ENCODE data around the gene CERKL. TPM values are rescaled to one million over a fixed set of nuclear protein-coding genes. Genes with fewer than 3 reads are reported as not detected.

The CERKL gene
- total RNA-seq, 1 donor from 2014 or later: not detected

- no peaks in the 10 kb centered on the region for H3K4me1 ChIP-seq
- intact Hi-C loops (cut with micrococcal nuclease): no loop called here
- H3K36me3 ChIP-seq: no peaks in the 10 kb centered on the region
- no peak for DNase-seq
- no peak overlapping the region for H3K4me3 ChIP-seq
- TF ChIP-seq CTCF (IDR thresholded peaks at IDR 0.05; ENCODE audit: borderline replicate concordance): no peak
- H3K9me3 ChIP-seq (replicated peaks): no peaks in the 10 kb centered on the region
- H3K27me3 ChIP-seq (ENCODE audit: low read depth): peaks cover 42% of the 10 kb centered on the region
- no peak overlapping the region for H3K27ac ChIP-seq (replicated peaks)
These were observed 75.4 kb downstream of the CERKL start for GRCh38 chr2:181581534-181581933.

GRCh38 chr2:181578829-181579228 is 78.1 kb downstream of the CERKL start:
- peaks cover 35% of the 10 kb centered on the region for H3K27me3 ChIP-seq (ENCODE audit: low read depth)
- intact Hi-C loops (cut with micrococcal nuclease): no loop called here
- H3K4me3 ChIP-seq: no peak overlapping the region
- DNase-seq: no peak
- no peak overlapping the region for H3K27ac ChIP-seq (replicated peaks)
- no peaks in the 10 kb centered on the region for H3K4me1 ChIP-seq
- no peak for TF ChIP-seq CTCF (IDR thresholded peaks at IDR 0.05; ENCODE audit: borderline replicate concordance)
- no peaks in the 10 kb centered on the region for H3K9me3 ChIP-seq (replicated peaks)
- no peaks in the 10 kb centered on the region for H3K36me3 ChIP-seq

- no peak overlapping the region for H3K4me3 ChIP-seq
- no peak for DNase-seq
- H3K9me3 ChIP-seq (replicated peaks): no peaks in the 10 kb centered on the region
- no peaks in the 10 kb centered on the region for H3K4me1 ChIP-seq
- no peaks in the 10 kb centered on the region for H3K36me3 ChIP-seq
- H3K27me3 ChIP-seq (ENCODE audit: low read depth): peaks cover 30% of the 10 kb centered on the region
- intact Hi-C loops (cut with micrococcal nuclease): no loop called here
- H3K27ac ChIP-seq (replicated peaks): no peak overlapping the region
- no peak for TF ChIP-seq CTCF (IDR thresholded peaks at IDR 0.05; ENCODE audit: borderline replicate concordance)
These were observed 80.5 kb downstream of the CERKL start for GRCh38 chr2:181576431-181576830.

- Histone ChIP-seq H3K4me1 (no peaks in the 10 kb centered on the region), H3K27me3 (ENCODE audit: low read depth) (peaks cover 24% of the 10 kb centered on the region), H3K9me3 (replicated peaks) (no peaks in the 10 kb centered on the region), H3K27ac (replicated peaks) (no peak overlapping the region), H3K36me3 (no peaks in the 10 kb centered on the region), H3K4me3 (no peak overlapping the region)
- no peak for DNase-seq
- no peak for TF ChIP-seq CTCF (IDR thresholded peaks at IDR 0.05; ENCODE audit: borderline replicate concordance)
- intact Hi-C loops (cut with micrococcal nuclease): no loop called here
These were observed 81.3 kb downstream of the CERKL start for GRCh38 chr2:181575650-181576025.

- no peaks in the 10 kb centered on the region for H3K4me1 ChIP-seq
- no peaks in the 10 kb centered on the region for H3K9me3 ChIP-seq (replicated peaks)
- H3K27me3 ChIP-seq (ENCODE audit: low read depth): peaks cover 24% of the 10 kb centered on the region
- DNase-seq: no peak
- H3K27ac ChIP-seq (replicated peaks): no peak overlapping the region
- no peaks in the 10 kb centered on the region for H3K36me3 ChIP-seq
- intact Hi-C loops (cut with micrococcal nuclease): no loop called here
- H3K4me3 ChIP-seq: no peak overlapping the region
- TF ChIP-seq CTCF (IDR thresholded peaks at IDR 0.05; ENCODE audit: borderline replicate concordance): no peak
These were observed 81.8 kb downstream of the CERKL start for GRCh38 chr2:181575024-181575649.

All from left ventricle myocardium inferior (tissue), 1 donor.